RWPE1 (cell line): Measurements from ENCODE around the gene ZNF714.

Source experiments
- CTCF ChIA-PET: fragments of 350-600 bp; sonication (Branson Sonifier 250); formaldehyde crosslinking; extraction: SDS; loops from one replicate; lab custom pipeline; 2021; lab: Yijun Ruan, JAX
- POLR2A ChIA-PET: fragments of 400-600 bp; formaldehyde crosslinking; extraction: SDS; loops from one replicate; lab custom pipeline; 2020; ENCODE audit warnings: antibody characterized with exemption; ENCODE audit not compliant: low non-redundant PET; lab: Yijun Ruan, JAX
- DNase-seq: peaks from one replicate; pipeline ENCODE4 v3.0.0; 2012; ENCODE audit warnings: low spot score
- H3K27ac ChIP-seq: fragments of 450-650 bp; 2 replicates; pipeline ENCODE4 v1.5.1; 2017
- TF ChIP-seq, protein P1 (sequence below): fragments of 450-650 bp; conservative IDR thresholded peaks from 2 replicates; pipeline ENCODE4 v1.5.1; 2017; ENCODE audit warnings: low read depth, mild to moderate bottlenecking

The ZNF714 gene

DNA sequence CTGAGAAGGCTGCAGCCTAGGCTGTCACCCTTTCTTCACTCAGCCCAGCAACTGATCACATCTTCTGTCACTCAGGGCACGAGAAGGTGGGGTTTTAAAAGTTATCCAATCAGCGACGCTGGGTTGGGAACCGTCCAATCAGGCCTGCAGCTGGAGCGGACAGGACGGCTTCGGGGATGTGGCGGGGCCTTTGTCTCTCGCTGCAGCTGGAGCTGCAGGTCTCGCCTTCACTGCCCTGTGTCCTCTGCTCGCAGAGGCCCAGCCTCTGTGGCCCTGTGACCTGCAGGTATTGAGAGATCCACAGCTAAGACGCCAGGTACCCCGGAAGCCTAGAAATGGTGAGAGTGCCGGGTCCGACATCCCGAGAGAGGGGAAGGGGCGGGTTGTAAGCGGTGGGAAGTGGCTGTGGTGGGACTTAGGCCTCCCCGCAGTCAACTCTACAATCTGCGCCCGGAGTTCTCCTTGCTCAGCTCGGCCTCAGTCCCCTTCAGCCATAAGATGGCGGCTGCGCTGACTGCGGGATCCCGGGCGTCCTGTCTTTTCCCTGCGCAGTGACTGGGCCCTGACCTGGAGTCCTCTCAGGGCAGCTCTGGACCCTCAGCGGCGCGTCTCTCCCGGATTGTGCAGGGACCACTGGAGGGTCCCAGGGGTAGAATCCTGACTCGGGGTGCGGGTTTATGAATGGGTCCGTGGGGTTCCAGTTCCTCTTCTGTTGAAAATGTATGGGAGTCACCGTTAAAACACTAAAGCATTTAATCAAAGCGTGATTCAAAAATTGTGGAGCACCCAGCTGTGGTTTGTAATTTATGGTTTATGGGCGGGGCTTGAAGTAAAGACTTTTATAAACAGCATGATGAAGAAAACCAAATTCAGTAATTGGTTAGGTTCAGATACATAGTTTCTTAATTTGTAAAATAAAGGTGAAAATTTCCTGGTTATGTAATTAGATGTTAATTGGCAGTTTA, at the start of gene ZNF714:
ZNF714 (plus strand) TSS at position 193 of the 965 bp plus-strand sequence. CDS start 16,066 bp downstream, outside the sequence.
- TF ChIP-seq, protein P1, sequence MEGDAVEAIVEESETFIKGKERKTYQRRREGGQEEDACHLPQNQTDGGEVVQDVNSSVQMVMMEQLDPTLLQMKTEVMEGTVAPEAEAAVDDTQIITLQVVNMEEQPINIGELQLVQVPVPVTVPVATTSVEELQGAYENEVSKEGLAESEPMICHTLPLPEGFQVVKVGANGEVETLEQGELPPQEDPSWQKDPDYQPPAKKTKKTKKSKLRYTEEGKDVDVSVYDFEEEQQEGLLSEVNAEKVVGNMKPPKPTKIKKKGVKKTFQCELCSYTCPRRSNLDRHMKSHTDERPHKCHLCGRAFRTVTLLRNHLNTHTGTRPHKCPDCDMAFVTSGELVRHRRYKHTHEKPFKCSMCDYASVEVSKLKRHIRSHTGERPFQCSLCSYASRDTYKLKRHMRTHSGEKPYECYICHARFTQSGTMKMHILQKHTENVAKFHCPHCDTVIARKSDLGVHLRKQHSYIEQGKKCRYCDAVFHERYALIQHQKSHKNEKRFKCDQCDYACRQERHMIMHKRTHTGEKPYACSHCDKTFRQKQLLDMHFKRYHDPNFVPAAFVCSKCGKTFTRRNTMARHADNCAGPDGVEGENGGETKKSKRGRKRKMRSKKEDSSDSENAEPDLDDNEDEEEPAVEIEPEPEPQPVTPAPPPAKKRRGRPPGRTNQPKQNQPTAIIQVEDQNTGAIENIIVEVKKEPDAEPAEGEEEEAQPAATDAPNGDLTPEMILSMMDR, result no peak
- H3K27ac ChIP-seq, result peak within 1 kb of the TSS; percentile 91
- ChIA-PET POLR2A (interaction anchor here (0.7 to 1.1 kb wide), 2 partner anchors 61 kb away, joined by 3 read pairs; no protein-coding TSS in a partner anchor), CTCF (interaction anchor here (0.6 kb wide), 1 partner anchor 60 kb away, joined by 3 read pairs; no protein-coding TSS in a partner anchor)
- DNase-seq, result peak; percentile 91

DNA sequence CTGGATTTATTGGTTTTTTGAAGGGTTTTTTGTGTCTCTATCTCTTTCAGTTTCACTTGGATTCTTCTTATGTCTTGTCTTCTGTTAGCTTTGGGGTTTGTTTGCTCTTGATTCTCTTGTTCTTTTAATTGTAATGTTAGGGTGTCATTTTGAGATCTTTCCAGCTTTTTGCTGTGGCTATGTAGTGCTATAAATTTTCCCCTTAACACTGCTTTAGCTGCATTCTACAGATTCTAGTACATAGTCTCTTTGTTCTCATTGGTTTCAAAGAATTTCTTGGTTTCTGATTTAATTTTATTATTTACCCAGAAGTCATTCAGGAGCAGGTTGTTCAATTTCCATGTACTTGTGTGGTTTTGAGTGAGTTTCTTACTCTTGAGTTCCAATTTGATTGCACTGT, 37.0 kb upstream of the ZNF714 start:
- no peak for DNase-seq
- ChIA-PET POLR2A (no interaction called here), CTCF (no interaction called here)
- H3K27ac ChIP-seq, result no peak overlapping the region
- TF ChIP-seq, protein P1, result no peak

- ChIA-PET CTCF (interaction anchor here (0.6 kb wide), 1 partner anchor 251 kb away, joined by 3 read pairs; no protein-coding TSS in a partner anchor), POLR2A (no interaction called here)
- H3K27ac ChIP-seq, result no peak overlapping the region
- DNase-seq, result no peak
- TF ChIP-seq, protein P1, result no peak
Measured at GRCh38 chr19:21046489-21046888, 35.5 kb upstream of the ZNF714 start.

GRCh38 chr19:21047716-21048115, 34.3 kb upstream of the ZNF714 start:
- TF ChIP-seq, protein P1, result no peak
- H3K27ac ChIP-seq, result no peak overlapping the region
- CTCF ChIA-PET, result no interaction called here
- no peak for DNase-seq
- POLR2A ChIA-PET, result no interaction called here

DNA sequence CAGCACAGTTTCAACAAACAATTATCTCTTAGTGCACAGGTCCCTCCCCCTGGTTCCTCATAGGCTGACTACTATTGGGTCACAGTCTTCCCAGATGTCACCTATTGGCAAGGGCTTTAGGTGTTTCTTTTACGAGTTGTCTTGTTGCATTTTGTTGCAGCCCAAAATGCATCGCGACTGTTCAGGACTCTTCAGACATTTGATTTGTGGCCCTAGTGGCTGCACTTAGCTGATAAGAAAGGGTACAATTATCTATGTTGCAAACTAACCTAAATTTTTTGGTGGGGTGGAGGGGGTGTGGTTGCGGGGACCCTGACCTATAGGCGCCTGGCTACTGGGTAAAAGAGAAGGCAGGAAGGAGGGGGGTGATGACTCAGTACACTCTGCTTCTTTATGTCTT, 29.1 kb upstream of the ZNF714 start:
- no peak overlapping the region for H3K27ac ChIP-seq
- ChIA-PET POLR2A (no interaction called here), CTCF (no interaction called here)
- DNase-seq, result no peak
- TF ChIP-seq, protein P1, result no peak

DNA sequence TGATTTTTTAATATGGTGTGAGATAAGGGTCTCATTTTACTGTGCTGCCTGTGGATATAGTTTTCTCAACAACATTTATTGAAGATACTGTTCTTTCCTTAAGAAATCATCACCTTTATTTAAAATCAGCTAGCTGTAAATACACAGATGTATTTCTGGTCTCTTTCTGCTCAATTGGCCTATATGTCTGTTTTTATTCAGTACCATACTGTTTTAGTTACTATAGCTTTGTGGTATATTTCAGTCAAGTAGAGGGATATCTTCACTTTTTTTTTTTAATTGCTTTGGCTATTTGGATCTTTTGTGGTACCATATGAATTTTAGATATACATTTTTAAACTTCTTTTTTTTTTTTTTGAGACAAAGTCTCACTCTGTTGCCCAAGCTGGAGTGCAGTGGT, 16.7 kb upstream of the ZNF714 start:
- TF ChIP-seq, protein P1, result no peak
- H3K27ac ChIP-seq, result no peak overlapping the region
- ChIA-PET CTCF (no interaction called here), POLR2A (no interaction called here)
- DNase-seq, result no peak
